Lung microvascular endothelial cell (primary cell): ENCODE data around the gene DELE1. TPM values are rescaled to one million over a fixed set of nuclear protein-coding genes. Genes with fewer than 3 reads are reported as not detected.
A peak's percentile ranks its signal among the peaks of the same experiment; 100 is the strongest.

Experiments
- DNase-seq, 2 donors: peaks; one replicate each; pipeline versions ENCODE4 v3.0.0 to v3.0.0-alpha.2; 2010; ENCODE audit warnings: low read depth in 2 of 2
- total RNA-seq: library from RNA; depleted of rRNA; stranded (reverse); fragments of >200 nt; gene quantifications from 2 replicates; pipeline ENCODE4 v1.2.1, GENCODE V29; 2014

Gene DELE1, protein sequence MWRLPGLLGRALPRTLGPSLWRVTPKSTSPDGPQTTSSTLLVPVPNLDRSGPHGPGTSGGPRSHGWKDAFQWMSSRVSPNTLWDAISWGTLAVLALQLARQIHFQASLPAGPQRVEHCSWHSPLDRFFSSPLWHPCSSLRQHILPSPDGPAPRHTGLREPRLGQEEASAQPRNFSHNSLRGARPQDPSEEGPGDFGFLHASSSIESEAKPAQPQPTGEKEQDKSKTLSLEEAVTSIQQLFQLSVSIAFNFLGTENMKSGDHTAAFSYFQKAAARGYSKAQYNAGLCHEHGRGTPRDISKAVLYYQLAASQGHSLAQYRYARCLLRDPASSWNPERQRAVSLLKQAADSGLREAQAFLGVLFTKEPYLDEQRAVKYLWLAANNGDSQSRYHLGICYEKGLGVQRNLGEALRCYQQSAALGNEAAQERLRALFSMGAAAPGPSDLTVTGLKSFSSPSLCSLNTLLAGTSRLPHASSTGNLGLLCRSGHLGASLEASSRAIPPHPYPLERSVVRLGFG
- total RNA-seq: 46.4 and 53.2 TPM in 2 replicates

DNA sequence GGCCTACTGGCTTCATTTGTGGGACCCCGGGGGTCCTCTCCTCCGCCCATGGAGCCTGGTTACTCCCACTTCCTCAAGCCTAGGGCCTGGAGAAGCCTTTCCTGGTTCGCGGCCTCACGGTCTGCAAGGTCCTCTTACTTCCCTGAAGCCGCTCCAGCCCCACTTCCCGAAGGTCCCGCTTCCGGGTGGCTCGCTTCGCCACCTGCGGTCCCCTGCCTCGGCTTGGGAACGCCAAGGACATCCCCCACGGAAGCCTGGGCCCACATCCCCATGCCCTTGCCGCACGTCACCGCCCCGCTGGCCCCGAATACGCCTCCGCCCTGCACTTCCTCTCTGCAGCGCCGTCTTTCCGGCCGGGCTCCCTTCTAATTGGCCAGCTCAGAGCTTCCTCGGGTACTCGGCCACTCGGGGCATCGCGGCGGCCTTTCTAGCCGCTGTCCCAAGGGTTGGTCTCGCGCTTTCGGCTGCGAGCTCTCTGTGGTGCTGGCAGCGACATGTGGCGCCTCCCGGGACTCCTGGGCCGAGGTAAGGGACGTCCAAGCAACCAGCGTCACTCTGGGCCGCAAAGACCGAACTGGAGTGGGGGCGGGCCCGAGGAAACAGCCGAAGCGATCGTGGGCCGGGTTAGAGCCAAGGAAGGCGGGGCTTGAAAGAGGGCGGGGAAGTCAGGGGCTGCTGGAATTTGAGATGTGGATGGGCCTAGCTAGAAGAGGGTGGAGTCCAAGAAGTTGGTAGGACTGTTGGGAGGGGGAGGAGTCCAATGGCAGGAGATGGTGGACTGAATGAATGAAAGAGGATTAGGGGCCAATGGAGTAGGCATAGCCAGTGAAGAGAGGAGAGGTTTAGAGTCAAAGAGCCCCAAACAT, at the start of gene DELE1:
Gene DELE1, plus strand, starts transcription at position 424 of the 866 bp plus-strand sequence. Its CDS starts 71 bp downstream, at position 495.
- peak; percentile 92 to 95 for DNase-seq

DNA sequence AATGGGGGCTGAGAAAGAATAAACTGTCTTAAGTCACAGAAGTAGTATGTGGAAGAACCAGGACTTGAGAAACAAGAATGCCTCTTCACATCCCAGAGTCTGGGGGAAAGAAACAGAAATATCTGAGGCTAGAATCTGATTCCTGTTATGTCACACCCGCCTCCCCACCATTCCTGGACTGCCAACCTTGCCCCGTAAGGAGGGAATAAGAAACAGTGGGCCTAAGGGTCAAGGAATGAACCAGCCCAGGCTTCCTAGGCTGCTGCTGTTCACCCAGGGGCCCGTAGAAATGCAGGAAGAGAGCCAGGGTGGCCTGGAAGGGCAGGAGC, 49.8 kb upstream of the DELE1 start:
- no peak for DNase-seq

DNA sequence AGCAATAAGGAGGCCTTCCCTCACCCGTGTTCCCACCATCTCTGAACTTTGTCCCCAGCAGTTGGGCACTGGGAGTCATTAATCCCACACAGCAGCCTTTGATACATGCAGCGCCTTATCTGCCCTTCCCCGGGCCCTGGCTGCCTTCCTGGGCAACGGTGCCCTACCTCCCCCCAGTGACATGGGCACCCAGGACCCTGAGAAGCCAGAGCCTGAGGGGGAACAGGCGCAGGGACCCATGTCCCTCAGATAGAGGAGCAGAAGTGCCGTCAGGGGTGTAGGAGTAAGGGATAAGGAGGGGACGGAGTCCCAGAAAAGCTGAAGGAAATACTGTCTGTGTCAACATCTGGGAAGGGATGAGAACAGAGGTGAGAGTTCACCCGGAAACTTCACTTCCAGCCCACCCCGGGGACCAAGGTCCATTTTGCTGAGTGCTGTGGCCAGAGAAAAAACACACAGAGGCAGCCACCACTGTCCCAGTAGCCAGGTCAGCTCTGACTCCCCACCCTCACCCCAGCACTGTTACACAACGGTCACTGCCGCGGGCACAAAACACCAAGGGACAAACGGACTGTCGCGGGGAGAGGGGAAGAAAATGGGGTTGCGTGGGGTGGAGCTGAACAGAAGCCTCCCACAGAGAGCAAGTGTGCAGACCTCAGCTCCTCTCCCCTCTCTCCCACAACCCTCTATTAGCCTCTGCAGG, 49.3 kb upstream of the DELE1 start:
- DNase-seq: no peak

DNA sequence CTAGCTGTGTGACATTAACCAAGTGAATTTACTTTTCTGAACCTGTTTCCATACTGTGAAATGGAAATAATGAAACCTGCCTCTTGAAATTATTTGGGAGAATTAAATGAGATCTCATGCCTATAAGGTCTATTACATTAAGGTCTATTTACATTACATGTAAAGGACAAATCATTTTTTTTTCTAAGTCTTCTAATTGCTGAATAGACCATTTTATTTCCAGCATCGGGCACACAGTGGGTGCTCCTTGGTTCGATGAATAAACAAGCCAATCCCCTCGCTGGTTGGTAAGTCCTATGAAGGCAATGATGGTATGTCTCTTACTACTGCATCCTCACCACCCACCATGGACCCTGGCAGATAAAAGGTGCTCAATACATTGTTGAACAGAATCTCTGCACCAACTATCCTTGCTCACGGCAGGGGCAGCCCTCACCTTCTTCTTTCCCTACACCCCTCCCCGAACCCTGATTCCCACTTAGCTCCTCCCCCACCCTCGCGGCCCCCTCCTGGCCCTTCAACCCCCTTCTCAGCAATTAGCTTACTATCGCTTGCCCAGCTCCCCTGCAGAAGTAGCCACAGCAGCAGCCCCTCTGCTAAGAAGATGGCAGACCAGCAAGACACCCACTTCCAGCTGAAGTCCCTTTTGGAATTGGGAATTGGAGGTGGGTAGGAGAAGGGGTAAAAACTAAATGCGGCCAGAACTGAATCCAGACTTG, 48.5 kb upstream of the DELE1 start:
- no peak for DNase-seq

DNA sequence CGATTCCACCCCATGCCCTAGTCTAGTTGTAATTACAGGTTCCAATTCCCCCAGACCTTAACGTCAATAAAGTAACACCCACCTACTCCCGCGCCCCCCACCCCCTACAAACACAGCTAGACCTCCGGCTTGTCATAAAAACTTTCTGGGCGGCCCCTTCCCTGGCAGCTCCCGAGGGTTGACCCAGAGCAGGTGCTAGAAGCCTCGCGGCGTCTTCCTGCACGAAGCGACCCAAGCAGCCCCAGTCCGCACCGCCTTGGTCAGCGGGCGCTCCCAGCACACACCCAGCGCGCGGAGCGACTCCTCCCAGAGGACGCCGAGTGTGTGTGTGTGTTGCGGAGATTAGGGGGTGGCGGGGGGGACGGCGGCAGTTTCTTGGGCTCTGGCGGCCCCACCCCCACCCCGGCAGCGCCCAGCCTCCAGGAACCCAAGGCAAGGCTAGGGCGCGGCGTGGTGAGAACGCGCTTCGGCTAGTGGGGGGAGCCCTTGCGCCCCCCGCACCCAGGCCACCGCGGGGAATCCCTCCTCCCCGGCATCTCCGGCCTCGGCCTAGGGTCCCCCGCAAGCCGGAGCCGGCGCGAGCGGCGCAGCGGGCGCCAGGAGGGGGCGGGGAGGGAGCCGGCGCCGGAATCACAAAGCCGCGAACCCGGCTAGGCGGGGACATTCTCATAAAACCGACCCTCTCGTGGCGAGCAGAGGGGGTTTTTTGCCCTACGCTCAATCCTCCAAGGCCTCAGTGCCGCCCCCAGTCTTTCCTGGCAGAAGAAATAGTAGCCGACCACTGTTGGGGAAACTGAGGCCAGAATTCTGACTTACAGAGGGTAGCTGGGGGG, 47.7 kb upstream of the DELE1 start:
- peak in 1 of 2 donors; percentile 66 for DNase-seq

DNA sequence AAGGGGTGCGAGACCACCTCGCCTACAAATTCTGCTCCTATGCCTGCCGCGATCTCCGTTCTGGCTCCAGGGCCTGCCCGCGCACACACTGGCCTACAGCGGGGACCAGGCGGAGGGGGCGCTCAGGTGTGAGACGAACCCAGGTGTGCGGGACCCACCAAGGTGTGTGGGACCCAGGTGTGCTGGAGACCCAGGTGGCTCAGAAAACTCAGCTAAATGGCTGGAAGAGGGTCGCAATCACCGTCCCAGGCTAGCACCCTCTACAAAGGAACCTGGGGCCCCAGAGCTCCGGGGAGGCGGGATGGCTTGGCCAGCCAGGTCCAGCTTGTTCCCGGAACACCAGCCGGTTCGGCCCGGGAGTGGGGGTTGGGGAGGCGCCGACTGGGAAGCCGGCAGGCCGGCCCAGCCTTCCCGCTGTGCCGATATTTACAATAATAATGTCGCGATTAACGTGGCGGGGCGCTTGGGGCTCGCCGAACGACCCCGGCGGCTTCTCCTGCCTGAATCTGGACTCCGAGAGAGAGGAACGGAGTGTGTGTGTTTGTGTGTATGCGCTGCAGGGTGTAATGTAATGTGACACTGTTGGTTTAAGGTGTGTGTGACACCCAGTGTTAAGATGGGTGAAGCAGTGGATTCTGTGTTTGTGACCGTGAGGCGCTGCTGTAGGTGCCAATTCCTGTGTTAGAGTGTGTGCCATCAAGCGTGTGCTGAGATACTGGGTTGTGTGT, 46.9 kb upstream of the DELE1 start:
- DNase-seq: peak; percentile 16 to 31

DNA sequence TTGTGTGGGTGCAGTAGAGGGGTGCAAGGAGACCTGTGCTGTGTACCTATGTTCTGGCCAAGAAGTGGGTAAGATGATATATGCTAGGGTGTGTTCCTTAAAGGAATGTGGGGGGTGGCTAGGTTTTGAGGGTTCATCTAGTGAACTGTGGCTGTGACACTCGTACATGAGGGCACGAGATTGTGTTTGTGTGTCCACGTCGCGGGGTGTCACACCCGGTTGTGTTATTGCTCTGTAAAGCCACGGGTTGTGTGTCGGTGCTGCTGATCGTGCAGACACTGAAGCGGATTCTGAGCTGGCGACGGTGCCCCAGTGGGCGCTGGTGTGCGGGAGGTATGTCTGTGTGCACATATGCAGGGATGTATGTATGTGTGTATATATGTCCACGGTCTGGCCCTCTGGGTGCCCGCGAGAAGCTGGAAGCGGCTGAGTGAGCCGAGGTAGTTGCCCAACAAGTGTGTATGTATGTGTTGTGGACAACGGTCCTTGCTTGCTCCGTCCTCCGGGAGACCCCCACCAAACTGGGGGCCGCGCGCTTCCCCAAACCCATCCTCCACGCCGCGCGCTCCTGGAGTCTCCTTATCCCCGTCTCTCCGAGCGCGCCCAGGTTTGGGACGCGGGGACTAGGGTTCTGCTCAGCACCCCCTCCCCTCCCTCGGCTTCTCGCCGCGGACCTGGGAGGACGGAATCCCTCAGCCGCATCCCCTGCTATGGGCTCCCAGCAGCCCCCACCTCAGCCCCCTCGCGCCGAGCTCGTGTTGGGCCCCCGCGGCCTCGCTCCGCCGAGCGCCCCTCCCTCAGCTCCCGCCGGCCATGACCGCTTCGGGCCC, 46.1 kb upstream of the DELE1 start:
- peak; percentile 31 to 47 for DNase-seq

DNA sequence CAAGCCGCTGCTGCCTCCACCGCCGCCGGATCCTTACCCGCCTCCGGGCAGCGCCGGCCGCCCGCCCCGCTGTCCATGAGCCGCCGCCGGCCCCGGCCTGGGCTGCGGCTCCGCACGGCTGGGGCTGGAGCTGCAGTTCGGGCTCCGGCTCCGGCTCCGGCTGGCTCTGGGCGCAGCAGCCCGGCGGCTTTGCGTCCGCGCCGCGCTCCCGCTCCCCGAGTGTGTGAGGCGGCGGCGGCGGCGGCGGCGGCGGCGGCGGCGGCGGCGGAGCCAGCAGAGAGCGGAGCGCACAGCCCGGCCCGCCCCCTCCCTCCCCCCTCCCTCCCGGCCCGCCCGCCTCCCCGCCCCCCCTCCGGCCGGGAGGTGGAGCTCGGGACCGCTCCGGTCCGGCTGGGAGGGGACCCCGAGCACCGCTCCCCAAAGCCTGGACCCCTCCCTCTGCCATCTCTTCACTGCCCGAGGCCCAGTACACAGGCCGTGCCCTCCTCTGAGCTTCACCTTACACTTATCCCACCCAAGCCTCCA, 45.4 kb upstream of the DELE1 start, which contains the start of gene PCDH1:
Gene PCDH1, minus strand, starts transcription at position 225 of the 525 bp plus-strand sequence. Its CDS starts 148 bp downstream, at position 77.
- peak; percentile 50 to 58 for DNase-seq

DNA sequence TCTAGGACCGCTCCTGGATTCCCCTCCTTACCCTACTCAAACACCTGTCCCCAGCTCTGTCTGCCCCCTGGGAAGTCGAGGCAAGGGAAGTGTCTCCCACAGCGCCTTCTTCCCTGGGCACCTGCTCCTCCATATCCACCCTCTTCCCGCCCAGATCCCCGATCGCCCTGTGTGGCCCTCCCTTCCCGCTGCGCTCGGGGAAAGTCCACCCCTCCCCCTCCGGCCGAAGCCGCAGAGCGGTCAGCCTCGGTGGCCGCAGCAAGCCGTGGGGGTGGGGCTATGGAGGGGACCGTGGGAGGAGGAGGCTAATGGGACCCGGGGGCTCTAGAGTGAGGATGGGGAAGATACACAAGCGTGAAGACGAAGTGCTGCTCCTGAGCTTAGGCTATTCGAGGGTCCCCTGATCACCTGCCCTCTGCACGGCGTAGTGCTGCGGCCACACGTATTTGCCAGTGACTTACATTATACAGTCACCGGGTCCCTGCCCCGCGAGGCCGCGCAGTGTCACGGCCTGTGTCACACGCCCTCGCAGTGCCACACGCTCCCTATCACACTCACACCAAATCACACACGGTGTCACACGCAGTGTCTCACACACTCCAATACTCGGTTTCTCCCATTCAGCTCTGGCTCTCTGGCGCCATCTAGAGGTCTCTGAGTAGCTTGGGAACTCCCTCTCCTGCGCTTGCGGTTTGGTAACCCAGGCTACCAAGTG, 44.8 kb upstream of the DELE1 start:
- peak; percentile 92 to 94 for DNase-seq

DNA sequence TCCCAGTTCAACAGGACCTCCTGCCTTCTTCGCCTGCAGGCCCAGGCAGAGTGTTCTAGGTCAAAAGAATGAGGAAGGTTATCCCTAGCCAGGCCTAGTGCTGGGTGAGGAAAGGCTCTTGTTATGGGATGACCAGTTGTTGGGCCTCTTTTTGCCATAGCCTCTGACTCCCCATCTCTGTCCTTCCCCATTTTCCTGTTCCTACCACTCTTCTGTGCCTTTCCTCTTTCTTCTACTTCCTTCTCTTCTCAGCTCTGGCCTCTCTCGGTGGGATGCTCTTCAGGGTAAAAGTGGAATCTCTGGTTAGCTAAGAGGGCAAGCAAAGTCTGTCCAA, 44.3 kb upstream of the DELE1 start:
- no peak for DNase-seq

DNA sequence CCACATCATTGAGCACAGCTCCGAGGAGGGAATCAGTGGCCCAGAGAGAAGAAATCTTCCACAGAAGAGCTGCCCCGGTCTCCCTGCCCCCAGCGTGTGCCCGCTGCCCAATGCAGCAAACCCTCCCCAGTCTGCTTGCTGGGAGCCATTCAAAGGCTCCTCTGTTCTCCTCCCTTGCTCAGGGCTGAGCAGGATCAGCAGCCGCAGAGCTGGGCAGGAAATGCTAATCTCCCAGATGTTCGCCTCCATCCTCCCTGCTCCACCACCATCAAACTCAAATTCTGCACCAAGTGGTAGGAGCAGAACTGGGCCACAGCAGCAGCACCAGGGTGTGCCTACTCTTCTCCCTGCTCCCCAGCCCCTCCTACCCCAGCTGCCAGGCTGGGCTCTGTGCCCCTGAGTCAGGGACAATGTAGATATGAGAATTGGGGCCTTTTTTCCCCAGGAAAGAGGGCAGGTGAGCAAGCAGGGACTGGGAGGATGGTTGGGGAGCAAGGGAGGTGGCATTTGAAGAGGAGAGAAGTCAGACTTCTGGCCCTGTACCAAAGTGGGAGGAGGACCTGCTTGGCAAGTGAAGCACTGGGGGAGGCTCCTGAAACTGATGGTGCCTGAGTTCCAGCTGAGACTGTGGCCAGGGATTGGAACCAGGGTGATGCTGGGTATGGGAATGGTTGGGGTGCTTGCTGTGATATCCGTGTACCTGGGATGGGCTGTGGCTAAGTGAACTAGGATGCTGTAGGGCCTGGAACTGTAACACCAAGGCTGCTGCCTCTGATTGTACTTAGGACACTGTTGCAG, 43.5 kb upstream of the DELE1 start:
- no peak for DNase-seq

DNA sequence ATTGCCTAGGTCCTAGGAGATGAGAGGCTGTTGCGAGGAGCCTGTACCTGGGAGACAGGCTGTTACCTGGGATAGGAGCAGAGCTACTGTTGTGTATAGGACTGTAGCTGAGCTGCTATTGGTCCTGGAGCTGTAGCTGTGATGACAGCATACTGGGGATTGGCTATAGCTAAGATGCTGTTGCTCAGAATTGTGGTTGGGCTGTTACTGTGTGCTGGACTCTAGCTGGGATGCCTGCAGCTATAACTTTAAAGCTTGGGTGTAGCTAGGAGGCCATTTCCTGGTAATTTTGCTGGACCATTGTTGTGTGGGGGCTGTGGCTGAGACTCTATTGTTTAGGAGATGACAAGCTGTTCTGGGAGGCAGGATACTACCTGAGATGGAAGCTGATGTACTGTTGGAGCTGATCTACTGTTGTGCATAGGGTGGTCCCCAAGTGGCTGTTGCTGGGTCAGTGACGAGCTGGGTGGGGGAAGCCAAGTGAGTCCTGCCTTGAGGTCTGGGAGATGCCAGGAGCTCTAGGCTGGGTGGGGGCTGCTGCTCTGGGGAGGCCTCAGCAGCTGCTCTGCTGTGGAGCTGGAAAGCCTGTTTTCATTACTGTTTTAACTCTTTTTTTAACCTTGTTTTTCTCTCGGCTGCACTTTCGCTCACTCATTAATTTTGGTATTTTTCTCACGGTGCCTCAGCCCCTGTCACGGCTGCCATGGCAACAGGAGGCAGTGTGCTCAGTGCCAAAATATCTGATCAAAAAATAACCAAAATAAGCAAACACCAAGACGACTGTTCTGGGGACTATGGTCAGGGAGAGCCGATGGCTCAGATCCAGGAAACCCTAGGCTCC, 42.5 kb upstream of the DELE1 start:
- no peak for DNase-seq

DNA sequence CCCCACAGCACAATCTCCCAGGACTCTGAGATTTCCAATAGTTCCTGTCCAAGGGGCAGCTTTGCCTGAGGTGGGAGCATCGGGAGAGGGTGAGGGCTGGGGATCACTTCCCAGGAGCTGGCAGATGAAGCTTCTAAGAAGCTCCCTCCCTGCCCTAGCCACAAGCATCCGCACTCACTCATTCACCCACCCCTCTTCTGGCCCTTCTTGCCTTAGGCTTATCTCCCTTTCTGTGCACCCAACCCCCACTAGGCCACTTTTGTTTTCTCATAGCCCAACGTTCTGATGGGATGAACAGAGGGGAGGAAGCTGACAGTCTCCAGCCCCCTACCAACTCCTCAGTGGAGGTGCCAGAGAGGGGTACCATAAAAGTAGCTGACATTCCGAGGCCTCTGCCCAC, 41.8 kb upstream of the DELE1 start:
- DNase-seq: no peak

DNA sequence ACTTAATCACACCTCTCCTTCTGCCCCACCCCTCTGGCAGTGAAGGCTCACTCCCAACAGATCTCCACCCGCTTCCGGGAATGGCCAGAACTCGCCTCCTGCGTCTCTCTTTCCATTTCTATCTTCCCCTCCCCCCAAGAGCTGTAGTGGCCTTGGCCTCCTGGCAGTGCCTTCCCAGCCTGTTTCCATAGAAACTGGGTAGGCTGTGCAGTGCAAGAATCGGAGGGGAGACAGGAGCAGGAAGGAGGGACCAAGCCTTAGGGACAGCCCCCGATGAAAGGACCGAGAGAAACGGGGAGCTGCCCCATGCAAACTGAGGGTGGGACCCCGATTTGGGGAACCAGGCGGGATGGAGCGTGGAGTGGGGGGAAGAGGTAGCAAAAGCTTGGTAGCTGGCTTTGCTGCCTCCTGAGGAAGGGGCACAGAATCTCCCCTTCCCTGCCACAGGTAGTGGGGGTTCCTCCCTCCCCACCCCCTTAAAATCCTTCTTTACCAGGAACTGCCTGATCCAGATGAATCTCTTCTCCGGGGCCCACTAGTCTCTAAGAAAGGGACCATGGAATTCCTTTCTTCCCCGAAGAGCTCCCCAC, 41.0 kb upstream of the DELE1 start:
- no peak for DNase-seq

DNA sequence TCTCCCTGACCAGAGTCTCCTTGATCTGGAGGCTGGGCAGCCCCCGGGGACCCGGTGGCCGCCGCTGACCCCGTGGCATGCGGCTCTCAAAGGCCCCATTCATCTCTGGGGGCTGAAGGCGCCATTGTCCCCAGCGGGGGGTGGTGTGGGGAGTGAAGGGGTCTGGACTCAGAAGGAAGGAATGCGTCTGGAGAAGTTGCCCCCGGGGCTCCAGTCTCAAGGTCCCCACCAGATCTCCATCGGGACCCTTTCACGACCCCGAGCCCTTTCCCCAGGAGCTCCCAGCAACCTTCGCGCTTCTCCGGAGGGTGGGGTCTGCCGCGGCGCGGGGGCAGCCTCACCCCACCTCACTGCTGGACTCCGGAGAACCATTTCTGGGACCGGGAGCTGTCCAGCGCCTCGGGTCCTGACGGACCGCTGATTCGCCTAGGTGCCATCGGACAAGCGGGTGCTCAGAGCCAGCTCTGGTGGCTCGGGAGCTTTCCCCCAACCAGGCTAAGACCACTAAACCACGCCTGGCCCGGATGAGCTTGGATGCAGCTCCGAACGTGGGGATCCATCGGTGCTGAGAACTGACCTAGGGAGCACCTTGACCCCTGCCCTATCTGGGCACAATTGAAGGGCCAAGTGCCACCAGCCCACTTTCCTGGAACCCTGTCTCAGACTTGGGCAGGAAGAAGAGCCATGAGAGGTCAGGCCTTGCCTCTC, 40.3 kb upstream of the DELE1 start:
- DNase-seq: peak; percentile 53 to 57
